ENCODE measurements around the gene SLC27A1.

- TF ChIP-seq, protein P1, sequence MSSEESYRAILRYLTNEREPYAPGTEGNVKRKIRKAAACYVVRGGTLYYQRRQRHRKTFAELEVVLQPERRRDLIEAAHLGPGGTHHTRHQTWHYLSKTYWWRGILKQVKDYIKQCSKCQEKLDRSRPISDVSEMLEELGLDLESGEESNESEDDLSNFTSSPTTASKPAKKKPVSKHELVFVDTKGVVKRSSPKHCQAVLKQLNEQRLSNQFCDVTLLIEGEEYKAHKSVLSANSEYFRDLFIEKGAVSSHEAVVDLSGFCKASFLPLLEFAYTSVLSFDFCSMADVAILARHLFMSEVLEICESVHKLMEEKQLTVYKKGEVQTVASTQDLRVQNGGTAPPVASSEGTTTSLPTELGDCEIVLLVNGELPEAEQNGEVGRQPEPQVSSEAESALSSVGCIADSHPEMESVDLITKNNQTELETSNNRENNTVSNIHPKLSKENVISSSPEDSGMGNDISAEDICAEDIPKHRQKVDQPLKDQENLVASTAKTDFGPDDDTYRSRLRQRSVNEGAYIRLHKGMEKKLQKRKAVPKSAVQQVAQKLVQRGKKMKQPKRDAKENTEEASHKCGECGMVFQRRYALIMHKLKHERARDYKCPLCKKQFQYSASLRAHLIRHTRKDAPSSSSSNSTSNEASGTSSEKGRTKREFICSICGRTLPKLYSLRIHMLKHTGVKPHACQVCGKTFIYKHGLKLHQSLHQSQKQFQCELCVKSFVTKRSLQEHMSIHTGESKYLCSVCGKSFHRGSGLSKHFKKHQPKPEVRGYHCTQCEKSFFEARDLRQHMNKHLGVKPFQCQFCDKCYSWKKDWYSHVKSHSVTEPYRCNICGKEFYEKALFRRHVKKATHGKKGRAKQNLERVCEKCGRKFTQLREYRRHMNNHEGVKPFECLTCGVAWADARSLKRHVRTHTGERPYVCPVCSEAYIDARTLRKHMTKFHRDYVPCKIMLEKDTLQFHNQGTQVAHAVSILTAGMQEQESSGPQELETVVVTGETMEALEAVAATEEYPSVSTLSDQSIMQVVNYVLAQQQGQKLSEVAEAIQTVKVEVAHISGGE (tag by site-specific recombination; conservative IDR thresholded peaks at IDR 0.05; ENCODE audit: low read depth) = no peak
- TF ChIP-seq, protein P2, sequence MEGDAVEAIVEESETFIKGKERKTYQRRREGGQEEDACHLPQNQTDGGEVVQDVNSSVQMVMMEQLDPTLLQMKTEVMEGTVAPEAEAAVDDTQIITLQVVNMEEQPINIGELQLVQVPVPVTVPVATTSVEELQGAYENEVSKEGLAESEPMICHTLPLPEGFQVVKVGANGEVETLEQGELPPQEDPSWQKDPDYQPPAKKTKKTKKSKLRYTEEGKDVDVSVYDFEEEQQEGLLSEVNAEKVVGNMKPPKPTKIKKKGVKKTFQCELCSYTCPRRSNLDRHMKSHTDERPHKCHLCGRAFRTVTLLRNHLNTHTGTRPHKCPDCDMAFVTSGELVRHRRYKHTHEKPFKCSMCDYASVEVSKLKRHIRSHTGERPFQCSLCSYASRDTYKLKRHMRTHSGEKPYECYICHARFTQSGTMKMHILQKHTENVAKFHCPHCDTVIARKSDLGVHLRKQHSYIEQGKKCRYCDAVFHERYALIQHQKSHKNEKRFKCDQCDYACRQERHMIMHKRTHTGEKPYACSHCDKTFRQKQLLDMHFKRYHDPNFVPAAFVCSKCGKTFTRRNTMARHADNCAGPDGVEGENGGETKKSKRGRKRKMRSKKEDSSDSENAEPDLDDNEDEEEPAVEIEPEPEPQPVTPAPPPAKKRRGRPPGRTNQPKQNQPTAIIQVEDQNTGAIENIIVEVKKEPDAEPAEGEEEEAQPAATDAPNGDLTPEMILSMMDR (tag by site-specific recombination; IDR thresholded peaks at IDR 0.05) = no peak
- no peak for TF ChIP-seq ZNF600 (tag by site-specific recombination; IDR thresholded peaks at IDR 0.05)
- no peak for TF ChIP-seq MZF1 (tag by site-specific recombination; IDR thresholded peaks at IDR 0.05; ENCODE audit: borderline replicate concordance)
- TF ChIP-seq ZNF114 (tag by site-specific recombination; IDR thresholded peaks at IDR 0.05) = no peak
- no peak for TF ChIP-seq ZNF629 (tag by site-specific recombination; IDR thresholded peaks at IDR 0.05)
Measured at GRCh38 chr19:17473041-17473440, 2.7 kb downstream of the SLC27A1 start.
